Epithelial cell of esophagus (primary cell): ENCODE data around the gene MAPK14.
A peak's percentile ranks its signal among the peaks of the same experiment; 100 is the strongest.

Source experiments
- DNase-seq: peaks from one replicate; pipeline ENCODE4 v3.0.0; 2010; ENCODE audit warnings: low read depth
- H3K4me3 ChIP-seq: 2 replicates; pipeline ENCODE4 v1.5.1; 2011; ENCODE audit warnings: mild to moderate bottlenecking, low read length, control low read depth
- CTCF ChIP-seq: IDR thresholded peaks from 2 replicates; pipeline ENCODE4 v1.5.1; 2011; ENCODE audit warnings: low read depth, mild to moderate bottlenecking, low read length, control low read depth, inconsistent platforms; ENCODE audit not compliant: insufficient read depth; ENCODE audit errors: missing control alignments

Gene MAPK14

GRCh38 chr6:36145495-36145894 lies 117.9 kb downstream of the MAPK14 start:
- TF ChIP-seq CTCF, result no peak
- no peak for DNase-seq
- H3K4me3 ChIP-seq, result no peak overlapping the region

GRCh38 chr6:36147294-36147693 lies 119.7 kb downstream of the MAPK14 start:
- no peak overlapping the region for H3K4me3 ChIP-seq
- no peak for DNase-seq
- no peak for TF ChIP-seq CTCF

- peak; percentile 57 for DNase-seq
- no peak for TF ChIP-seq CTCF
- H3K4me3 ChIP-seq, result no peak overlapping the region
Observed at GRCh38 chr6:36149476-36149875, 121.9 kb downstream of the MAPK14 start.

GRCh38 chr6:36150283-36150682 lies 122.7 kb downstream of the MAPK14 start:
- no peak overlapping the region for H3K4me3 ChIP-seq
- no peak for DNase-seq
- no peak for TF ChIP-seq CTCF

DNA sequence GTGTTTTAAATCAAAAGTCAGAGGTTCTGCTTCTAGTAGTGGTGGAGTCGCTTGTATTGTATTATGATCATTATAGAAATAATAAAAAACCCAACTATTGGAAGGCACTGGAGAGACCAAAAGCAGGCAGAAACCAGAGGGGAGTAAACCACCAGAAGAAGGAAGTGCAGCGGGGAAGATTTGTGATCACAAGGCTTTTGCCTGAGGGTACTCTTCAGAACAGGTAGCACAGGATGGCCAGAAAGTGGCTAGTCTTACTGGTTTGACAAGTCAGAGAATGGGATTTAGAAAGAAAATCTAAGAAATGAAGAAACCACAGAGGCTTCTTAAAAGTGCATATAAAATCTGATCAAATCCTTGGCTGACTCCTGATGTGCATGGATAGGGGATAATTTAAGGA lies 126.7 kb downstream of the MAPK14 start:
- no peak overlapping the region for H3K4me3 ChIP-seq
- no peak for TF ChIP-seq CTCF
- DNase-seq, result peak; percentile 91

- no peak for TF ChIP-seq CTCF
- H3K4me3 ChIP-seq, result no peak overlapping the region
- DNase-seq, result no peak
Observed at GRCh38 chr6:36155662-36156061, 128.1 kb downstream of the MAPK14 start.

GRCh38 chr6:36160147-36160760 lies 132.6 kb downstream of the MAPK14 start:
- TF ChIP-seq CTCF, result no peak
- H3K4me3 ChIP-seq, result no peak overlapping the region
- no peak for DNase-seq
